GM12864 (cell line): ENCODE results near the gene EYS.
"Not testable (repeated sequence)": the region's sequence is repeated elsewhere in the genome, so short reads cannot be mapped to it uniquely, and the experiment has no call there.

Experiments used
- DNase-seq: peaks from one replicate; pipeline ENCODE4 v3.0.0-alpha.2; 2011; ENCODE audit warnings: low read depth
- H3K4me3 ChIP-seq: 2 replicates; pipeline ENCODE4 v1.5.1; 2011; ENCODE audit warnings: mild to moderate bottlenecking, low read depth, low read length, control low read depth
- CTCF ChIP-seq: IDR thresholded peaks from 2 replicates; pipeline ENCODE4 v1.5.1; 2011; ENCODE audit warnings: low read depth, mild to moderate bottlenecking, moderate library complexity, low read length, control low read depth, inconsistent platforms; ENCODE audit errors: missing control alignments

EYS gene

DNA sequence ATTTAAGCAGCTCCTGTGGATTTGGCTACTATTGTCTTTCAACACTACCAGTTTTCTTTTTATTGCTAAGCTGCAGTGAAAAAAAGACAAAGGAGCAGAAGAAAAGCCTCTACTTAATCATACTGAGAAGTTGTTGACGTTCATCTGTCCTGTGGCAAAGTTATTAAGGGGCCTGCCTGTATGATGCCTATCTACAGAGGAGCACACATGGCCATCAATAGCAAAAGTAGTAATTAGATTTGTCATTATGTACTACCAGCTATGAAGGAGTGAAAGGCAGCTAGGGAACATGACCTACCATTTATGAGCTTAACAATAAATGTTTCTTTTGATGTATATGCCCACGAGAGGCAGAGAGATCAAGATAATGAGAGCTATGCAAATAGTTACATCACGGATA, 1450.5 kb downstream of the EYS start:
- DNase-seq: no peak
- TF ChIP-seq CTCF: no peak
- H3K4me3 ChIP-seq: no peak overlapping the region

GRCh38 chr6:64255000-64255399, 1452.0 kb downstream of the EYS start:
- no peak overlapping the region for H3K4me3 ChIP-seq
- no peak for DNase-seq
- TF ChIP-seq CTCF: no peak

- H3K4me3 ChIP-seq: no peak overlapping the region
- TF ChIP-seq CTCF: no peak
- no peak for DNase-seq
Observed at GRCh38 chr6:64254558-64254957, 1452.5 kb downstream of the EYS start.

- H3K4me3 ChIP-seq: no peak overlapping the region
- no peak for TF ChIP-seq CTCF
- DNase-seq: no peak
Observed at GRCh38 chr6:64252256-64252655, 1454.8 kb downstream of the EYS start.

- no peak for DNase-seq
- TF ChIP-seq CTCF: no peak
- no peak overlapping the region for H3K4me3 ChIP-seq
Observed at GRCh38 chr6:64250126-64250525, 1456.9 kb downstream of the EYS start.

DNA sequence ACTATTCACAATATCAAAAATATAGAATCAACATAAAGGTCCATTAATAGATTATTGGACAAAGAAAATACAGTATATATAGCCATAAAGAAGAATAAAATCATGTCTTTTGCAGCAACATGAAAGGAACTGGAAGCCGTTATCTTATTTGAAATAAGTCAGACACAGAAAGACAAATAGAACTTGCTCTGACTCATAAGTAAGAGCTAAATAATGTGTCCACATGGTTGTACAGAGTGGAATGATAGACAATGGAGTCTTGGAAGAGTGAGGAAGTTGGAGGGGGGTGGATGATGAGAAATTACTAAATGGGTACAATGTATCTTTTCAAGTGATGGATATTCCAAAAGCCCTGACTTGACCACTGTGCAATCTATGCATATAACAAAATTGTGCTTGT, 1457.9 kb downstream of the EYS start:
- TF ChIP-seq CTCF: no peak
- no peak for DNase-seq
- H3K4me3 ChIP-seq: no peak overlapping the region

DNA sequence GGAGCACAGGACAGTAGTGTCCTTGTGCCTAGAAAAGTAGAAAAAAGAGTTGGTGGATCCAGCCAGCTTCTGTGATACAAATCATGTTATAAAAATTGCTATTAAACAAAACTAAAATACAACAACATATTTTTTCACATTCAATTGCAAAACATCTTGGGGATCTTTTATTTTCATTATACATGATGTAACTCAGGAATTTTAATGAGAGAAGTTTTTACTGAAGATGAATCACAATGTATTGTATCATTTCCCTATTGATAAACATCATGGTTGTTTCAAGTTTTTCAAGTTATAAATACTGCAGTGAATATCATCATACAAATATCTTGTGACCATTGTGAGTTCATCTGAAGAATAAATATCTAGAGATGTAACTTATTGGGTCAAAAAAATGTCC, 1463.4 kb downstream of the EYS start:
- DNase-seq: no peak
- no peak overlapping the region for H3K4me3 ChIP-seq
- TF ChIP-seq CTCF: no peak

- not testable (repeated sequence) for DNase-seq, H3K4me3 ChIP-seq
Observed at GRCh38 chr6:64238908-64239307, 1468.1 kb downstream of the EYS start.
